ENCODE results near the gene POTEG.
"Not testable (repeated sequence)": the region's sequence is repeated elsewhere in the genome, so short reads cannot be mapped to it uniquely, and the experiment has no call there.

Gene POTEG

DNA sequence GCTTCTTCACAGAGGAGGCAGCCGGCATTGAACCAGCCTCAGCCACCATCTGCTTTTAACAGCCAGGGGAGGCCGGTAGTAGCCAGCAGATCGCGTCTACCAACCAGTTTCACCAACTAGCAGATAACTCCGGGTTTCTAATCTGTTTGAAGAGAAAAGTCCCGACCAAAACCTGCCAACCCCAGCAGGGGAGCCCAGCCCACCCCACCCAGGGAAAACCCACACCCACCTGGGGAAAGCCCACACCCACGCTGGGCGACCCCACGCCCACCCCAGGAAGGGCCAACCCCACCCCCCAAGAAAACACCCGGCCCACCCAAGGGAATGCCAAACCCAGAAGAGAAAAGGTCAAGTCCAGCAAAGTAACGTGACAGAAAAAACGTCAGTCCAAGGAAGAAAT lies at the start of gene POTEG:
Gene POTEG, minus strand, starts transcription at position 101 of the 400 bp plus-strand sequence. Its CDS starts 52 bp downstream, at position 49.
- not testable (repeated sequence) for DNase-seq (ENCODE audit: low spot score)

DNA sequence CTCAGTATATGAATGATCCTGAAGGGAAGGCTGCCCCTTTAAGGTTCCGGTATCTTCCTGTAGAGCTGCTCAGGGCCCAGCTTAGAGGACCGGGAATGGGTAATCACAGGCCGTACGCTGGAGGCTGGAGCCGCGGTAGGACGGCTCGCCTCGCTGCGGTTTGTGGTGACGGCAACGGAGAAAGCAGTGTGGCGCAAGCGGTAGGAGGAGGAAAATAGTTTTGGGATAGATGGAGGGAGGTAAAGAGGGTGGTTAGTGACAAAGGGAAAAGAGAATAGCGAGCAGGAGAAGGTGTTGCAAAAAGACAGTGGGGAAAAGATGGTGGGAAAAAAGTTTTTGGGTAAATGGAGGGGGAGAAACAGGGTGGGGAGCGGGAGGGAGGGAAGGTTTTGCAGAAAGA lies 48.0 kb upstream of the POTEG start:
- not testable (repeated sequence) for DNase-seq (ENCODE audit: low spot score)

DNA sequence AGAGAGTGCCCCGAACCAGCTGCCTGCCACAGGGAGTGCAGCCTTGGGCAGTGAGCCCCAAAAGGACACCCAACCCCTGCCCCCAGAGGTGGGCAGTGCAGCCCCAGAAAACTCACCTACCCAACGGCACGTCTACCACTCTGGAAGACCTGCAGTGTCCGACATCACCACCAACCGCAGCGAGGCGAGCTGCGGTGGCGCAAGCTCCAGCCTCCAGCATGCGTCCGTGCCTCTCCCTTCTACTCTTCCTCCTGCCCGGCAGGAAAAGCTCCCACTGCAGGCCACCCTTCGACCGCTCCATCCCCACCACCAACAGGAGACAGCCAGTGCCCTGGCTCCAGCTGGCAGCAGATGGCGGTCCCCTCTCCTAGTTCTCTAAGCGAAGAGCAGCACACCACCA lies 47.3 kb upstream of the POTEG start:
- DNase-seq (ENCODE audit: low spot score): not testable (repeated sequence)

DNA sequence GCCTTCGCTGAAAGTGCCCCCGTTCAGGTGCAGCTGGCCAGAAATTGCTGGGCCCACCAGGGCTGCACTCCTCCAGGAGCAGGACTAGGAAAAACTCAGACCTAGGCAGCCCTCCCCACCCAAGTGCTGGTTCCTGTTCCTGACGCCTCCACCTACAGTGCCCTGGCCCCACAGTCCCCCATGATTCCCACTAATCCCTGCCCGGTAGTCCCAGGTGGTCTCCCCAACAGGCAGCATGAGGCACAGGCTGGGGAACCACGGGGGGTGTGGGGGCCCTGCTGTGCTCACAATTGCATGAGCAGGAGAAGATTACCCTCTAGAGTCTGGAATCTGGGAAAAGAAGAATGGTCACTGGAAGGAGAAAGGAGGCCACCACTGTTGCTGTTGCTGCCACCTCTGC lies 46.4 kb upstream of the POTEG start:
- not testable (repeated sequence) for DNase-seq (ENCODE audit: low spot score)

DNA sequence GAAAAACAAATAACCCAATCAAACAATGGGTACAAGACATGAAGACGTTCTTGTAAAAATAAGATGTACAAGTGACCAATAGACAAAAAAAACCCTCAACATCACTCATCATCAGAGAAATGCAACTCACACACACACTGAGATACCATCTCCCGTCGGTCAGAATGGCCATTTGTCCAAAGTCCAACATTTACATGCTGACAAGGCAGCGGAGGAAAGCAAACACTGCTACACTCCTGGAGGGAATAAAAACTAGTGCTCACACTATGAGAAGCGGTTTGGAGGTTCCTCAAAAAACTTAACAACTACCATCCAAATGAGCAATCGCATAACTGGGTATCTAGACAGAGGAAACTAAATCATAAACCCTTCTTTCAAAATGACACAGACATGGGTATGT lies 11.6 kb upstream of the POTEG start:
- DNase-seq (ENCODE audit: low spot score): not testable (repeated sequence)

DNA sequence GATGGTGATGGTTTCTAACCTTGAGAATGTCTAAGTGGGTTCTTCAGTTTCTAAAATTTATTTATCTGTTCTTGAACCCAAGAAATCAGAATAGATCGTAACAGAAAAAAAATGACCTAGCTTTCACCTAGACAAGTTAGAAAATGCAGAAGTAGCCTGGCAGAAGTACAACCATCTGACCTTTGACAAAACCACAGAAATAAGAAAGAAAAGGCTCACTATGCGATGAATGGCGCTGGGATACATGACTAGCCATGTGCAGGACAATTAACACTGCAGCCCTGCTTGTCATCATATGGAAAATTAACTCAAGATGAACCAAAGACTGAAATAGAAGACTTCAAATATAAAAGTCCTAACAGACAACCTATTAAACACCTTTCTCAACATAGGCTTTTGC lies 5.7 kb upstream of the POTEG start:
- not testable (repeated sequence) for DNase-seq (ENCODE audit: low spot score)

DNA sequence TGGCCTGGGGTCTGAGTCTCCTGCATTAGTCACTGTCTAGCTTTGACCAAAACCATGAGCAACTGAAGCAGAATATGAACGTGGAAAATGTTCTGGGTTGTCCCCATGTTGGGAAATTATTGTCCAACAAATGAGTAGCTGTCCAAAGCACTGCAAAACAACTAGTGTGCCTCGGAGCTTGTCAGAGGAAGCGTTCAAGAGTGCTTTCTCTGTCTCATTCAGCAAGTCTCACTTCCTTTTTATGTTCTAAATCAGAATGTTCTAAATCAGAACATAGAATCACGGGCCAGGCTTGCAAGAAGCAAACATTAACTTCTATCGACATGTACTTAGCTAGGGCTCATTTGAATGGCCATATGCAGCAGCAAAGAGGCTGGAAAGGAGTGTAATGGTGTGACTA lies 5.1 kb upstream of the POTEG start:
- DNase-seq (ENCODE audit: low spot score): not testable (repeated sequence)

DNA sequence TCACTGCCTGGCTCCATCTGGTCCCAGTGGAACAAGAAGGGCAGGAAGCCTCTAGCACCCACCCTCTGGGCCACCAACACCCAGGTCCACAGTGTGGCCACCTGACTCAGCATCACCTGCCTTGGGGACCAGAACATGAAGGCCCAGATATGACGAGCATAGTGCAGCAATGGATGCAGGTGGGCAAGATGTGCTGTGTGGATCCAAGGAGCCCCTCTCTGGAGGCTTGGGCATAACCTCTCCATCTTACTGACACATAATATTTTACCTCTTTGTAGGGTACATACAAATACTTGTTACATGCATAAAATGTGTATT lies 2.9 kb upstream of the POTEG start:
- not testable (repeated sequence) for DNase-seq (ENCODE audit: low spot score)

DNA sequence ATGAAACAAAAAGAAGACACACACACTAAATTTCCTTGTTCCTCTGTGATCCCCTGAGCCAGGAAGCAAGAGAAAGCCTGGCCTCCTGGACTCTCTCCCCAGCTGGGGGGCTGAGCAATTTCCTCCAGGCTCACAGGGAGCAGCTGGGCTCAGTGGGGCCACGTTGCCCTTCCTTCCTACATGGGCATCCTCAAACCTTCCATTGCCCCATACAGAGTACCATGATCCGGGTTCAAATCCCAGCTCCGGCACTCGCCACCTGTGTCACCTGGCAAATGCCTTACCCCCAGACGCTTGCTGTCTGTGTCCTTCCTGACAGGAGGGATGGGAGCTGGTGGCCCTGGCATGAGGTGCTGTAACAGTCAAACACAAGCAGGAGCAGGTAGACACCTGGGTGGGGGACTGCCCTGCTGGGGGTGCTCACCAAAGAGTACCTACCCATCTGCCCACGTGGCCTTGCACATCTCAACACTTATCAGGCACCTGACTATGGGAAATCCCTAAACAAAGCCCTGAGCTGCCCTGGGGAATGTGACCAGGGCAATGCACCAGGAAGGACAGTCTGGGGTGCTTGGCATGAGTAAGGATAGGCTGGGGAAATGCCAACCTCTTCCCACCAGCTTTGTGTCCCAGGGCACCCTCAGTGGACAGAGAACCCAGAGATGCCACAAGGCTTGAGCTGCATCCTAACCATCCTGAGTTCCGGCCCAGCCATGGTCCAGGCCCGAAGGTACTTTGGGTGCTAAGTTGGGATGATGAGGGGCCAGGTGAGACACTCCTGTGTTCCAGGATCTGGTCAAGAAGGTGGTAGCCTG lies 2.4 kb upstream of the POTEG start:
- DNase-seq (ENCODE audit: low spot score): not testable (repeated sequence)

DNA sequence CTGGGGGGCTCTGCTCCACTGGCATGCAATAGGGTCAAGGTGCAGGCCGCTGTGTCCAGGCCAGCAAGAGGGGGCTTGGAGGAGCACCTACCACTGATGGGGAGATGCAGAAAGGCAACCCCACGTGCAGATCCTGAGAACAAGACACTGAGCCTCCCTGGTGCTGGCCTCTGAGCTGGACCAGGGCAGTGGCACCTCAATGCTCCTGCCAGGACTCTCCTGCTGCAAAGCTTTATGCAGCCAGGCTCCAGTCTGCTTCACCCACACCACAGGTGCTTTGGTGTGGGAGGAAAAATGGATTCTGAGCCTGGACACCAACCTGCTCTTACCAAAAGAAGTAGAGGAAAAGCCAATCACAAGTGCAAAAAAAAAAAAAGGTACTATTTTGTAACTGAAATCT lies 1.7 kb upstream of the POTEG start:
- not testable (repeated sequence) for DNase-seq (ENCODE audit: low spot score)

DNA sequence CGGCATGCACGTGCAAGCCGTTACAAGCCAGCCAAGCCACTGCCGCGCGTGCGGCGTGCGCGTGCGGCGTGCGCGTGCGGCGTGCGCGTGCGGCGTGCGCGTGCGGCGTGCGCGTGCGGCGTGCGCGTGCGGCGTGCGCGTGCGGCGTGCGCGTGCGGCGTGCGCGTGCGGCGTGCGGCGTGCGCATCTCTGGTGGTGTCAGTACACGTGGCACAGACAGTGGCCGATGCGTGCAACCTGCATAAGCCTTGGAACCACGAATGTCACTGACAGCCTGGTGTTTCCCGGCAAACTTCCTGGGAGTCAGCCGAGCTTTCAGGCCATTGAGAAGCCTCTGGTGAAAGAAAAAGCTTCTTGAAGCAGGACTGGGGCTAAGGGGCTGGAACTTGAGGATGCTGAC lies 750 bp upstream of the POTEG start:
- DNase-seq (ENCODE audit: low spot score): not testable (repeated sequence)

DNA sequence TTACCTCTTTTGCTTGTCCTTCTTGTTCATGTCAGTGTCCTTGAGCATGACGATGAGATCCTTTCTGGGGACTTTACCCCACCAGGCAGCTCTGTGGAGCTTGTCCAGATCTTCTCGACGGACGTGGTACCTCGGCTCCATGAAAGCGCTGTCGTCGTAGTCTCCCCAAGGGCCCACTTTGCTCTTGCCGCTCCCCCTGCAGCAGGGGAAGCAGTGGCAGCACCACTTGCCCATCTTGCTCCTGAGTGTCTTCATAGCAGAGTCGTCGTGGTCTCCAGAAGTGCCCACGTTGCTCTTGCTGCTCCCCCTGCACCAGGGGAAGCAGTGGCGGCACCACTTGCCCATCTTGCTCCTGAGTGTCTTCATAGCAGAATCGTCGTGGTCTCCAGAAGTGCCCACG lies 376 bp downstream of the POTEG start:
- not testable (repeated sequence) for DNase-seq (ENCODE audit: low spot score)

DNA sequence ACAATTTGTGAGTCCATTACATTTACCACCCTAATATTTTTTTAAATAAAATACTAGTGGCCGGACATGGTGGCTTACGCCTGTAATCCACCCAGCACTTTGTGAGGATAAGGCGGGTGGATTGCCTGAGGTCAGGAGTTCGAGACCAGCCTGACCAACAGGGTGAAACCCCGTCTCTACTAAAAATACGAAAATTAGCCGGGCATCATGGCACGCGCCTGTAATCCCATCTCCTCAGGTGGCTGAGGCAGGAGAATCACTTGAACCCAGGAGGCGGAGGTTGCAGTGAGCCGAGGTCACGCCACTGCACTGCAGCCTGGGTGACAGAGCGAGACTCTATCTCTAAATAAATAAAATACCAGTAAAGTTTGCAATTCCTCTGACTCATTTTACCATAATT lies 25.6 kb downstream of the POTEG start:
- DNase-seq (ENCODE audit: low spot score): not testable (repeated sequence)

DNA sequence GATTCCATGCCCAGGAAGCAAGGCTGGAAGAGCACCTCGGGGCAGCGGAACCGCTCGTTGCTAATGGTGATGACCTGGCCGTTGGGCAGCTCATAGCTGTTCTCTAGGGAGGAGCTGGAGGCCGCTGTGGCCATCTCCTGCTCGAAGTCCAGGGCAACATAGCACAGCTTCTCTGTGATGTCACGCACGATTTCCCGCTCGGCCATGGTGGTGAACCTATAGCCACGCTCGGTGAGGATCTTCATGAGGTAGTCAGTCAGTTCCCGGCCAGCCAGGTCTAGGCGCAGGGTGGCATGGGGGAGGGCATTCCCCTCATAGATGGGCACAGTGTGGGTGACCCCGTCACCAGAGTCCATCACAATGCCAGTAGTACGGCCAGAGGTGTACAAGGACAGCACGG lies 32.0 kb downstream of the POTEG start:
- DNase-seq (ENCODE audit: low spot score): not testable (repeated sequence)

DNA sequence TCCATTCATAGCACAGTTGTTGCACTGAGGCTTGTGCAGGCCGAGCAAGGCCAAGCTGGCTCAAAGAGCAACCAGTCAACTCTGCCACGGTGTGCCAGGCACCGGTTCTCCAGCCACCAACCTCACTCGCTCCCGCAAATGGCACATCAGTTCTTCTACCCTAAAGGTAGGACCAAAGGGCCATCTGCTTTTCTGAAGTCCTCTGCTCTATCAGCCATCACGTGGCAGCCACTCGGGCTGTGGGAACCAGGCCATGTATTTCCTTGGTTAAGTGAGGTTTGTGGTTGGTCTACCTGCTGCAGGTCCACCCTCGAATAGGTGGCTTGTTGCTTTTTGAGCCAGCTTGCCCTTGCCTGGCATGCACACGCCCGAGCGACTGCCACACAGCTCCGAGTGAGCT lies 39.4 kb downstream of the POTEG start:
- DNase-seq (ENCODE audit: low spot score): not testable (repeated sequence)

DNA sequence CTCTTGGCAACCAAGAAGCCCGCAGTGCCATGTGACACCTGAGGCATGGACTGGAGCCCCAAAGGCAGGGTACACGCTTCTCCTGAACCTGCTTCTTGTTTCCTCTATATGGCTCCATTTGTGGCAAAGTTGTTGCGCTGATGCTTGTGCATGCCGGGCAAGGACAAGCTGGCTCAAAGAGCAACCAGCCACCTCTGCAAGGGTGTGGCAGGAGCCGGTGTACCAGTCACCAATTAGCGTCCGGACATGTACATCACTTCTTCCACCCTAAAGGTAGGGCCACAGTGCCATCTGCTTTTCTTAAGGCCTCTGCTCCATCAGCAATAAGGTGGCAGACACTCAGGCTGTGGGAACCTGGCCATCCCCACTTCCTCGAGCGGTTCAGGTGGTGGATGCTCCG lies 43.9 kb downstream of the POTEG start:
- DNase-seq (ENCODE audit: low spot score): not testable (repeated sequence)

DNA sequence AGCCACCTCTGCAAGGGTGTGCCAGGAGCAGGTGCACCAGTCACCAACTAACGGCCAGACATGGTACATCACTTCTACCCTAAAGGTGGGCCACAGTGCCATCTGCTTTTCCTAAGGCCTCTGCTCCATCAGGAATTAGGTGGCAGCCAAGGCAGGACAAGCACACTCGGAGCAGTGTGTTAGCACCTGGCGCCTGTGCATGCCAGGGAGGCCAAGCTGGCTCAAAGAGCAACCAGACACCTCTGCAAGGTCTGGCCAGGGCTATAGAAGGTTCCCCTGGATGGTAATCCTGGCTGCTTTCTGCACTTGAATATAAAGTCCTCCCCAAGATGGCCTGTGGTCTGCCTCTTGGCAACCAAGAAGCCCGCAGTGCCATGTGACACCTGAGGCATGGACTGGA lies 45.4 kb downstream of the POTEG start:
- DNase-seq (ENCODE audit: low spot score): not testable (repeated sequence)

DNA sequence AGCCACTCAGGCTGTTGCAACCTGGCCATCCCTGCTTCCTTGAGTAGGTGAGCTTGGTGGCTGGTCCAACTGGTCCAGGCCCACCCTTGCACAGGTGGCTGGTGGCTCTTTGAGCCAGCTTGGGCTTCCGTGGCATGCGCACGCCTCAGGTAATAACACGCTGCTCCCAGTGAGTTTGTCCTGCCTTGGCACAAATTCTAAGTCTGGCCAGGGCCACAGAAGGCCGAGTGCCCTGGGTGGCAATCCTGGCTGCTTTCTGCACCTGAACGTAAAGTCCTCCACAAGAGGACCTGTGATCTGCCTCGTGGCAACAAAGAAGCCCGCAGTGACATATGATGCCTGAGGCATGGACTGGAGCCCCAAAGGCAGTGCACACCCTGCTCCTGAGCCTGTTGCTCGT lies 47.1 kb downstream of the POTEG start:
- DNase-seq (ENCODE audit: low spot score): not testable (repeated sequence)

DNA sequence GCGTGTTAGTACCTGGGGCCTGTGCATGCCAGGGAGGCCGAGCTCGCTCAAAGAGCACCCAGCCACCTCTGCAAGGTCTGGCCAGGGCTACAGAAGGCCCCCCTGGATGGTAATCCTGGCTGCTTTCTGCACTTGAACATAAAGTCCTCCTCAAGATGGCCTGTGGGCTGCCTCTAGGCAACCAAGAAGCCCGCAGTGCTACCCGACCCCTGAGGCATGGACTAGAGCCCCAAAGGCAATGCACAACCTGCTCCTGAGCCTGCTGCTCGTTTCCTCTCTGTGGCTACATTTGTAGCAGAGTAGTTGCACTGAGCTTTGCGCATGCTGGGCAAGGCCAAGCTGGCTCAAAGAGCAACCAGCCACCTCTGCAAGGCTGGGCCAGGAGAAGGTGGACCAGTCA lies 47.8 kb downstream of the POTEG start:
- DNase-seq (ENCODE audit: low spot score): not testable (repeated sequence)

DNA sequence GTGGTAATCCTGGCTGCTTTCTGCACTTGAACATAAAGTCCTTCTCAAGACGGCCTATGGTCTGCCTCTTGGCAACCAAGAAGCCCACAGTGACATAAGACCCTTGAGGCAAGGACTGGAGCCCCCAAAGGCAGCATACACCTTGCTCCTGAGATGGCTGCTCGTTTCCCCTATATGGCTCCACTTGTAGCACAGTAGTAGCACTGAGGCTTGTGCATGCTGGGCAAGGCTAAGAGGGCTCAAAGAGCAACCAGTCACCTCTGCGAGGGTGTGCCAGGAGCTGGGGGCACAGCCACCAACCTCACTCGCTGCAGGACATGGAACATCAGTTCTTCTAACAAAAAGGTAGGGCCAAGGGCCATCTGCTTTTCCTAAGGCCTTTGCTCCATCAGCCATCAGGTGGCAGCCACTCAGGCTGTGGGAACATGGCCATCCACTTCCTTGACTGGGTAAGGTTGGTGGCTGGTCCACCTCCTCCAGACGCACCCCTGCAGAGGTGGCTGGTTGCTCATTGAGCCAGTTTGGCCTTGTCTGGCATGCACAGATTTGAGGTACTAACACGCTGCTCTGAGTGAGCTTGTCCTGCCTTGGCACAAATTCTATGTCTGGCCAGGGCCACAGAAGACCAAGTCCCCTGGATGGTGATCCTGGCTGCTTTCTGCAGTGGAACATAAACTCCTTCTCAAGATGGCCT lies 49.9 kb downstream of the POTEG start:
- not testable (repeated sequence) for DNase-seq (ENCODE audit: low spot score)

DNA sequence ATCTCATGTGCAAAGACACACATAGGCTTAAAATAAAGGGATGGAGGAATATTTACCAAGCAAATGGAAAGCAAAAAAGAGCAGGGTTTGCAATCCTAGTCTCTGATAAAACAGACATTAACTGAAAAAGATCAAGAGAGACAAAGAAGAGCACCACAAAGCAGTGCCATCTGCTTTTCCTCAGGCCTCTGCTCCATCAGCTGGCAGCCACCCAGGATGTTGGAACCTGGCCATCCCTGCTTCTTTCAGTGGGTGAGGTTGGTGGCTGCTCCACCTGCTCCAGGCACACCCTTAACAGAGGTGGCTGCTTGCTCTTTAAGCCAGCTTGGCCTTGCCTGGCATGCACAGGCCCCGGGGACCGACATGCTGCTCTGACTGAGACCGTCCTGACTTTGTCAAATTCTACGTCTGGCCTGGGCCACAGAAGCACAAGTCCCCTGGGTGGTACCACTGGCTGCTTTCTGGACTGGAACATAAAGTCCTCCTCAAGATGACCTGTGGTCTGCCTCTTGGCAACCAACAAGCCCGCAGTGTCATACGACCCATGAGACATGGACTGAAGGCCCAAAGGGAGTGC lies 51.0 kb downstream of the POTEG start:
- not testable (repeated sequence) for DNase-seq (ENCODE audit: low spot score)

DNA sequence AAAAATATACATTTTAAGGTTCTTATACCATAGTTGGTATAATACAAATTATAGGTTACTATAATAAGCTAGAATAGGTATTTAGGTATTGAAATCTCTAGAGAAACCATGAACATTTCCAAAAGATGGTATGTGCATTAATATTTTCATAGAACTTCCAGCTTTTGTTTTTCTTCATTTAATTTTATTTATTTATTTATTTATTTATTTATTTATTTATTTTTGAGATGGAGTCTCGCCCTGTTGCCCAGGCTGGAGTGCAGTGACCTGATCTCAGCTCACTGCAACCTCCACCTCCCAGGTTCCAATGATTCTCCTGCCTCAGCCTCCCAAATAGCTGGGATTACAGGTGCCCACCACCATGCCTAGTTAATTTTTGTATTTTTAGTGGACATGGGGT lies 54.0 kb downstream of the POTEG start:
- not testable (repeated sequence) for DNase-seq (ENCODE audit: low spot score)

DNA sequence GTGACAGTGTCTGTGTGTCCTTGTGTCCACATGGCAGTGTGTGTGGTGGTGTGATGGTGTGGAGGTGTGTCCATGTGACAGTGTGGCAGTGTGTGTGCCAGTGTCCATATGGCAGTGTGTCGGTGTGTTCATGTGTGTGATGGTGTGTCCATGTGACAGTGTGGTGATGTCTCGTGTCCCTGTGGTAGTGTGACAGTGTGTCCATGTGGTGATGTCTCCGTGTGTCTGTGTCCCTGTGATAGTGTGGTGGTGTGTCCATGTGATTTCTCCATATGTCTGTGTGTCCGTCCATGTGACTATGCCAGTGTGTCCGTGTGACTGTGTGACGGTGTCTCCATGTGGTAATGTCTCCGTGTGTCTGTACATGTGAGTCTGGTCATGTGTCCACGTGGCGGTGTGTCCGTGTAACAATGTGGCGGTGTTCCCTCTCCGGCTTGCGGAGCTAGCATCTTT lies 59.7 kb downstream of the POTEG start:
- DNase-seq (ENCODE audit: low spot score): not testable (repeated sequence)
